Hepatic stellate cell (primary cell): ENCODE data around the gene TMEM150B.

Experiments
- DNase-seq: peaks from one replicate; pipeline ENCODE4 v3.0.0; 2011; ENCODE audit warnings: low spot score

TMEM150B gene

DNA sequence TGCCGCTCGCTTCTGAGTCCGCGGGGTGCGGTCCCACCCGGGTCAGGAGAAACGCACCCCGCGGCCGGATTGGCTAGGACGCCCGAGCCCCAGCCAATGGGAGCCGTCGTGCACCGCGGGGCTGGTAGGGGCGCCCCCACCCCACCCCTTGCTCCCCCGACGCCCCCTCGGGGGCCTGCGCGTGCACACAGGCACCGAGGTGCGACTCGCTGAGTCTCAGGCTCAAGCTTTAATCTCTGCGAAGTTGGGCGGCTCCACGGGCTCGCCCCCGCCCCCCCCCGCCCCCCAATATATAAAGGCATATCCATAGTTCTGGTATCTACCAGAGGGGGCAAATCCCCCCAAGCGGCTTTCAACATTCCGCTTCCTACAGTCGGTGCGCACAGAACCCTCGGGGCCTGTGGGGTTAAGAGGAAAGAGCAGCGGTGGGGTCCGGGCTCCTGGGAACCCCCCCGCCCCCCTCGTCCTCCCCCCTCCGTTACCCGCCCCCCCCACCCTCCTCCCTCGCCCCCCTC lies 29.6 kb upstream of the TMEM150B start, which contains the start of gene COX6B2:
Gene COX6B2 (minus strand): TSS at position 22 of the 515 bp plus-strand sequence. CDS start 198 bp downstream, outside the sequence.
- no peak for DNase-seq

- DNase-seq, result peak; percentile 74
Measured at GRCh38 chr19:55353803-55354697, 28.9 kb upstream of the TMEM150B start.

DNA sequence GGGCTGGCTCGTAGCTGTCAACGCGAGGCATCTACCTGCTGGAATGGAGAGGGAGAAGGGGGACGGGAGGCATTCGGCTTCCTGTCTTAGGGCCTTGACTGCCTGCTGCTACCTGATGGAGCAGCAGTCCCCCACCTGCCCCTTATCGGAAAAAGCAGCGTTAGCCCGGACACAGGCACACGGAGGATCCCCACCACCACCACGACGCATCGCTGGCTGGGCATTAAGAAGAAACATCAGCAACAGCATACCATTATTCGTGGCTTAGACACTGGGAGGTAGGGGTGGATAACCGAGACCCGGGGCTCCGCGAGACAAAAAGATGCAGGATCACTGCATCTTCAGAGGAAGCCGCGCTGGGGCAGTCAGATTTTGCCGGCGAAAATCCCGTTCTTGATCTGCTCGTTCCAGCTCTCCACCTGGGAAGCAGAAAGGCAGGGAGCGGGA lies 28.2 kb upstream of the TMEM150B start:
- no peak for DNase-seq

- no peak for DNase-seq
Measured at GRCh38 chr19:55352549-55353145, 27.5 kb upstream of the TMEM150B start.

DNA sequence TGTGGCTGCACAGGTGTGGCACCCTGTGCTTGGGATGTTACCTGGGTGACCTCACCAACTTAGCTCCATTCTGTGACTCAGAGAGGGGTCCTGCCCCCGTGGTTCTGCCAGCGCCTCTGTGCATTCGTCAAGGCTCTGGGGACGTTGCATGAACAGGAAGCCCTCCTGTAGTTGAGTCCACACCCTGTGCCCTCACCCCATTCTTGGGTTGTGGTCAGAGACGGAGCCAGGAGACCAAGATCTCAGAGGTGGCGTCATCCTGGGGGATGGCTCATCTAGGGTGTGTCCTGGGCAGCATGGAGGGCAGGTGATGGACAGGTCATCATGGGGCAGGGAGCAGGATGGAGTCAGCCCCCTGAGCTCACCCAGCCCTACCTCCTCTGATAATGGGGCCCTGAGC lies 26.9 kb upstream of the TMEM150B start:
- no peak for DNase-seq

GRCh38 chr19:55350620-55351315 lies 25.6 kb upstream of the TMEM150B start:
- no peak for DNase-seq

DNA sequence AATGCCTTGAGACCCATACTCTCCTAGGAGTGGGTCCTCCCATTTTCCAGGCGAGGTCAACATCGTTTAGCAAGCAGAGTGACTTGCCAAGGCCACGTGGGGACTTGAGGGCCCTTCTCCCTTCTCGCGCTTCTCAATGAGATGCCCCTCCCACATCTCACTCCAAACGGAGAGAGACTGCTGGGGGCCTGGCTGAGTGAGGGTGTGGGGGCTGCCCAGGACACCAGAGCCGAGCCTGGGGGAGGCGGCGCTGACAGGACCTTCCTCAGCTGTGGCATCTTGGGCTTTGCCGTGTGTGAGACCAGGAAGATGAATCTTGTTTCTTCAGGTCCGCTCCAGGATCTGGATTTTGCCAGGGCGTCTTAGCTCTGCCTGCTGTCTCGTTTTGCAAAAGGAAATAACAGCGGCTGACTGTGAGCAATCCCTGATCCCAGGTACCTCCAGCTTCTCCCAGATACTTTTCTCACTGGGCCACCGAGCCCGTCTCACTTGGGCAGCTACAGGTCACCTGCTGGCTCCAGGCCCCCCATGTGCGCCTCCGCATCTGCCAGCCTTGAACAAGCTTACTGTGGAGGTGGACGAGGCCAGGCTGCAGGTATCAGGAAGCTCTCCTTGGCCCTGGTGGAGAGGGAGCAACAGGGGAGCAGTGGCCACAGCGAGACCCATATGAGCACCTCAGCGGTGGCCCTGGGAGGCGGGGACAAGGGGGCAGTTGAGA lies 23.3 kb upstream of the TMEM150B start:
- no peak for DNase-seq

GRCh38 chr19:55347442-55348009 lies 22.4 kb upstream of the TMEM150B start:
- no peak for DNase-seq

GRCh38 chr19:55346725-55347441 lies 21.7 kb upstream of the TMEM150B start:
- no peak for DNase-seq

DNA sequence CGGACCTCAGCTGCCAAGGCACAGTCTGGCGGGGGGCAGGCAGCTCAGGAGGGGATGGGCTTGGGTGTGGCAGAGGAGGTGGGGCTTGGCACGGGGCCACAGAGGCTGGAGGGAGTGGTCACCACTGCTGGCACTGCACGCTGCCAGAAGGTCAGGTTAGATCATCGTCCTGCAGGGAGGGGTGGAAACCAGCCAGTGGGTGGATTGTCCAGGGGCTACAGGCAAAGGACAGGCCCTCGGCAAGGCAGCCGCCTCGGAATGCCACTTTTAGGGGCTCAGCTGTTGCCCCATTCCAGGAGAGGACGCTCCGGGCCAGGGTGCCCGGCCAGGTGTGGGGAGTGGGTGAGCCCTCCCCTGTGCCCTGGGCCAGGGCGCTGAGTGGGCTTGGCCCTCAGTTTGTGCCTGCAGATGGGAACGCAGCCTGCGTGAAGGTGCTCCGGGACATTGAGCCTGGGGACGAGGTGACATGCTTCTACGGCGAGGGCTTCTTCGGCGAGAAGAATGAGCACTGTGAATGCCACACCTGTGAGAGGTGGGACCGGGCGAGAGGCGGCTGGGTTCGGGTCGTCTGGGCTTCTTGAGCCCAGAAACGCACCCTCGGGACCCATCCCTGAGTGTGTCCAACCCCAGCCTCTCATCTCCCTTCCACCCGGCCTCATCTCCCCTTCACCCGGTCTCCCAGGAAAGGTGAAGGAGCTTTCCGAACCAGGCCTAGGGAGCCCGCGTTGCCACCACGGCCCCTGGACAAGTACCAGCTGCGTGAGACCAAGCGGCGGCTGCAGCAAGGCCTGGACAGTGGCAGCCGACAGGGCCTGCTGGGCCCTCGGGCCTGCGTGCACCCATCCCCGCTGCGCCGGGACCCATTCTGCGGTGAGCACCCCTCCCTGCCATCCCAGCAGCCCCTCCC lies 20.9 kb upstream of the TMEM150B start:
- DNase-seq, result no peak

- no peak for DNase-seq
Measured at GRCh38 chr19:55345101-55345817, 20.1 kb upstream of the TMEM150B start.

DNA sequence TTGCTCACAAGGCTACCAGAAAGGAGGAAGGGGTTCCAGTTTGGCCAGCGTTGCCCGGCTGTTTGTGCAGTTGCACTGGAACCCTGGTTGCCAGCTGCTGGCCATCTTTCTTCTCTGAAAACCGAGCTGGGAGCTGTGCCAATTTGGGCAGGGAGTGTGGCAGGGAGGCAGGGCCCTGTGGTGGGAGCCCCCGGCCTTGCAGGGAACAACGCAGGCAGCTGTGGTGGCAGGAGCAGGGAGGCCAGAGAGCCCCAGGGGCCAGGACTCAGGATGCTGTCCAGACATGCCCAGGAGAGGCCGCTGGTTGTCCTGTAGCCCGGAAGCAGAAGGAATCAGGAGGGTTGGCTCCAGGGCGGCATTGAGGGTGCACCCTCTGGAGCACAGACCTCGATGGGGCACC lies 19.3 kb upstream of the TMEM150B start:
- DNase-seq, result no peak

GRCh38 chr19:55341595-55342531 lies 16.7 kb upstream of the TMEM150B start:
- DNase-seq, result no peak

GRCh38 chr19:55341171-55341588 lies 16.0 kb upstream of the TMEM150B start:
- peak; percentile 87 for DNase-seq

GRCh38 chr19:55340784-55341147 lies 15.6 kb upstream of the TMEM150B start:
- no peak for DNase-seq

DNA sequence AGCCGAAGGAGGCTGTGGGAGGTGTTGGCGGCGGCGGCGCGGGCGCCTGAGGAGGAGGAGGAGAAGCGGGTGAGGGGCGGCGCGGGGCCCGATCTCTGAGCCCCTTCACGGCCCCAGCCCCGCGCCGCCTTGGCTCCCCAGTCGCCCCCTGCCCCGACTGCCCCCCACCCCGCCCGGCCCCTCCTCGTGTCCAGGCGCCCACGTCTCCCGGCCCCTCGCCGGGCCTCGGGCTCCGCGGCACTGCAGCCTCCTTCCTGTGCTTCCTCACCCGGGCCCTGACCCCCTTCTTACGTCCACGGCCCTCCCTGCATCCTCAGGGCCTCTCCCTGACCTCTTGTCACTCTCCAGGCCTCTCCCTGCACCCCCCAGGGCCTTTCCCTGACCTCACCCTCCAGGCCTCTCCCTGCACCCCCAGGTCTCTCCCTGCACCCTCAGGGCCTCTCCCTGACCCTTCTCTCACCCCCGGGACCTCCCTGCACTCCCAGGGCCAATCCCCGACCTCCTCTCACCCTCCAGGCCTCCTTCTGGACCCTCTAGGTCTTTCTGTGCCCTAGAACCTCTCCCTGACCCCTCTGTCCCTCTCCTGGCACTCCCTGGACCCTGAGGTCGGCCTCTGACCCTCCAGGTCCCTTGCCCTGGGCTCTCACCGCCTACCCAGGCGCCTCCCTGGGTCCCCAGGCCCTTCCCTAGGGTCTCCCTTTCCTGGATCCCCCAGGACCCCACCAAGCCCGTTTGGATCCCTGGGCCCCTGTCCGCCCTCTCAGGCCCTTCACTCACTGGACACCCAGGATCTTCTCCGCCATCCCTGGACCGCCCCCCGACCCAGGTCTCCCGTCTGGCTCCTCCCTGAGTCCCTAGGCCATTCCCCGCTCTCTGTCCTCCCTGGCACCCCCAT lies 15.0 kb upstream of the TMEM150B start:
- DNase-seq, result no peak
